NCI-H2029 (cell line): Measurements from ENCODE around the gene KRT13.

ENCODE experiments used
- DNase-seq: peaks from one replicate; lab custom pipeline; 2025; lab: John Stamatoyannopoulos, UW

The KRT13 gene

DNA sequence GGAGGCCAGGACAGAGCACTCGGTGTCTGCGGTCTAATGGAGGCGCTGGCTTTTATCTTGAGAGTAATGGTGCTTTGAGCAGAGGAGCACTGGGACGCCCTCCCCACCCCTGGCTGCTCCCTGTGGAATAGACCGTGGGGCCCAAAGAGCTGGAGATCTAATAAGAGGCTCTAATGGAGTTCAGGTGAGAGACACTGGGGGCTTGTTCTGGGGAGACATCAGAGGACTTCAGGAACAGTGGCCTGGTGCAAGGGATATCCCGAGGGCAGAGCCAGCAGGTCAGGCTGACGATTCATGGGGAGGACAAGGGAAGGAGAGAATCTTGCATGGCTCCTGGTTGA, 32.2 kb upstream of the KRT13 start:
- no peak for DNase-seq

DNA sequence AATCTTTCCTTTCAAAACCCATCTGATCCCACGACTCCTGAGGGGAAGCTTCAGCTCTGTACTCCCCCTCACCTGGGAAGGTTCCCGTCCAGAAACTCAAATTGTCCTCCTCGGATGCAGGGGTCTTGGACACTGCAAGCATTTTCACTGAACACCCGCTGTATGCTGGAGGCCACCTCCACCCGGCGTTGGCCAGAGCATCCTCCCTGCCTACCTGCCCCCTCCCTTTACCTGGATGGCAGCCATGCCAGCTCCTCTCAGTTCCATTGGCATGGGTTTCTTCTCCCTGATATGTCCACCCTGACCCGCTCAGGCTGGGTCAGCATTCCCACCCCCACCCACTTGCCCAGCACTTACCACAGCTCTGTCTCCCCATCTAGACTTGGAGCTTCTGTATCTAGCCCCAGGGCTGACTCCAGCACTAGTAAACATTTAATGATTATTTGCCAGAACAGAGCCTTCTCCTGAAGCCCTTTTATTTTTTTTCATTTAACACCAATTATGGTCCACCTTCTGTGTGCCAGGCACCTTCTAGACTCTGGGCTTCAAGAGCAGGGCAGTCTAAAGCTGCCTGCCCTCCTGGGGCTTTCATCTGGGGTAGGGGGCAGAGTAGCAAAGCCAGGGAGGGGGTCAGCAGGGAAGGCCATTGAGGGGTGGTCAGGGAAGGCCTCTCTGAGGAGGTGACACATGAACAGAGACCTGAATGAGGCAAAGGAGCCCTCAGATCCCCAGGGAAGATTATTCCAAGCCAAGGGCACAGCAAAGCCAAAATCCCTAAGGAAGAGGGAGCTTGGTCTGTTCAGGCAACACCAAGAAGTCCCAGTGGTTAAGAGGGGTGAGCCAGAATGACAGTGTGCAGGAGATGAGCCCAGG, 31.6 kb upstream of the KRT13 start:
- DNase-seq = no peak

DNA sequence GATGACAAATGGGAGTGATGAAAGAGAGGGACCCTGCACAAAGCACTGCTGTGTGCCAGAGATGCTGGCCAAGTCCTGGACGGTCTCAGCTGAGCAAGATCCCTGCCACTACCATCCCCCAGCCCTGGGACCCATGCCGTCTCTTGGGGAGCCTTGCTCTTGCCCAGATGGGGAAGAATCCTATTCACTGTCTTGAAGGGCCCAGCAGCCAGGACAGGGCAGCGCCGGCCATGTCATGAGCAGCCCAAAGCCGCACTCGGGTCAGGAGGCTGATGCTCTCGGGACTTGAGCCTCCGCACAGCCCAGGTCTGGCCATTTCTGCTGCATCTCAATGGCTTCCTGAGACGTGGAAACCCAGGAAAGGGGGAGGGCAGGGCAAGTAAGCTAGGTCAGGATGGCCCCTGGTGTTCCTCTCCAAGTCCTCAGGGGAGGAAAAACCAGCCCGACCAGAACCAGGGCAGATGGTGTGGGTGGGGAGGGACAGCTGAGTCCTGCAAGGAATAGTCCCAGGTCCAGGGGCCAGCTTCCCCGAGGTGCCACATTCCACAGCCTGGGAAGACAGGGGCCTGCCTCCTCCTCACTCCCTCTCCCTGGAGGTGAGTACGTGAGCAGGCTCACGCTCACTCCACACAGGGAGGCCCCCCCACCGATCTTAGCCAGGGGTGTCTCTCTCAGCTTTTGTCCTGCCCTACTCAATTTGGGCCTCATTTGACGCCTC, 30.5 kb upstream of the KRT13 start:
- no peak for DNase-seq

DNA sequence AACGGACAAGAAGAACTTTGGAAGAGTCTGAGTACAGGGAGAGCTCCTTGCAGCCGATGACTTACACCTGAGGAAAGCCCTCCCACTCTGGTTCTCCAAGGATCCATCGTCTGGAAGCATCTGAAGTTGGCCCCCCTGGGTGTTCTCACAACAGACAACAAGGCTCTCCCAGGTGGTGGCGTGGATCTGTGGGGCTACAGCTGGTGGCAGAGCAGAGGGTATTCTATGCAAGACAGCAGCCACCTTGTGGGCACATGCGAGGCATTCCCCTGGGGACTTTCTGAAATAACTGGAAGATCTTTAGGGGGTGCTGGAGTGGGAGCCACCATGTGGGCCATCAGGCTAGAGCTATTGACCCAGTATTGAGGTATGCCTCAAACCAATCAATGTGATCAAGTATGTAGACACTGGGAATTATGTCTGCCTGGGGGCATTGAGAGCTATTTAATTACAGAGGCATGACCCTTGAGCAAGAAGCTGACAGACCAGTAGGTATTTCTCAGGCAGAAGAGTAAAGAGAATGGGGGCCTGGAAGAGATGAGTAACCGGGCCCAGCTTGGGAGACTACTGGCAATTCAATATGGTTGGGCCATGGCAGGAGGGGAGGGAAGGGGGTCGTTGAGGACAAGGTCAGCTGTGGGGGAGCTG, 29.6 kb upstream of the KRT13 start:
- no peak for DNase-seq

DNA sequence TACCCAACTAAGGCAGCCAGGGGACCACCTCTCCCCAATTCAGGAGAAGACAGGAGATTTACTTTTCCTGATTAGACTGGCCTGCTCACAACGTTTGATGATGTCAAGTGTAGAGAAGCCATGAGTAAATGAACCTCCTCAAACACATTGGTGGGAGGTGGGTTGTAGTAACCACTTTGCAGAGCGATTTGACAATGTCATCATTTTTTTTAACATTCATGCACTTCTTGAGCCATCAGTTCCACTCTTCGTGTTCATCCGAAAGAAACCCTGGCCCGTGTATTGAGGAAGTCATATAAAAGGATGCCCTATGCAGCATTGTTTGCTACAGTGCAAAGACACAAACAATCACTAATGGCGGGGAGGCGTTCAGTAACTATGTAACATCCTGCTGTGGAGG, 28.2 kb upstream of the KRT13 start:
- no peak for DNase-seq

DNA sequence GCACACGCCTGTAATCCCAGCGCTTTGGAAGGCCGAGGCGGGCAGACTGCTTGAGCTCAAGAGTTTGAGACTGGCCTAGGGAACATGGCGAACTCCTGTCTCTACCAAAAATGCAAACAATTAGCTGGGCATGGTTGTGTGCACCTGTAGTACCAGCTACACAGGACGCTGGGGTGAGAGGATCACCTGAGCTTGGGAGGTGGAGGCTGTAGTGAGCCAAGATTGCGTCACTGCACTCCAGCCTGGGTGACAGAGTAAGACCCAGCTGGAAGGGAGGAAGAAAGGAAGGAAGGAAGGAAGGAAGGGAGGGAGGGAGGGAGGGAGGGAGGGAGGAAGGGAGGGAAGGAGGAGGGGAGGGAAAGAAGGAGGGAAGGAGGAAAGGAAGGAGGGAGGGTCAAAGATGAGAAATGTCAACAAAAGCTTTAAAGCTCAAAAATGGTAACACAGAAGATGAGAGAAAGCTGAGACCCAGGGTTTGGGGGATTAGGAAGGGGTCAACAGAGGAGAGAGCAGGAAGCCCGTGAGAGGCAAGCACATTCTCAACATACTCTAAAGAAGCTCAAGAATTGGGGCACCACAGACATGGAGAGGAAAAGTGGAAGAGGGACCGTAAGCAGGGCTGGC, 27.6 kb upstream of the KRT13 start:
- DNase-seq = no peak

DNA sequence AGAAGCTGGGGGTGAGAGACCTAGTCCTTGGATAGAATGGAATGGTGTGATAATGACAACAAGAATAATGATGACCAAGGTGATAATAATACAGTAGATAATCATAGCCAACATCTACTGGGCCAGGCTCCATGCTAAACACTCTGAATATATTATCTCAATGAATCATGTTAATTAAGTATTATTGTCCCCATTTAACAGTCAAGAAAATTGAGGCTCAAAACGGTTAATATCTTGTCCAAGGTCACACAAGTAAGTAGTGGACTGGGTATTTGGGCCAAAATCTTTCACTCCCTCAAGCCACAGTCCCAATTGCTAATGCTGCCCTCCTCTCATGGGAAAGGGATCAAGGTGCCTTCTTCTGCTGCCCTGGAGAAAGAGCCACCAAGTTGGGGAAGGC, 26.6 kb upstream of the KRT13 start:
- no peak for DNase-seq

DNA sequence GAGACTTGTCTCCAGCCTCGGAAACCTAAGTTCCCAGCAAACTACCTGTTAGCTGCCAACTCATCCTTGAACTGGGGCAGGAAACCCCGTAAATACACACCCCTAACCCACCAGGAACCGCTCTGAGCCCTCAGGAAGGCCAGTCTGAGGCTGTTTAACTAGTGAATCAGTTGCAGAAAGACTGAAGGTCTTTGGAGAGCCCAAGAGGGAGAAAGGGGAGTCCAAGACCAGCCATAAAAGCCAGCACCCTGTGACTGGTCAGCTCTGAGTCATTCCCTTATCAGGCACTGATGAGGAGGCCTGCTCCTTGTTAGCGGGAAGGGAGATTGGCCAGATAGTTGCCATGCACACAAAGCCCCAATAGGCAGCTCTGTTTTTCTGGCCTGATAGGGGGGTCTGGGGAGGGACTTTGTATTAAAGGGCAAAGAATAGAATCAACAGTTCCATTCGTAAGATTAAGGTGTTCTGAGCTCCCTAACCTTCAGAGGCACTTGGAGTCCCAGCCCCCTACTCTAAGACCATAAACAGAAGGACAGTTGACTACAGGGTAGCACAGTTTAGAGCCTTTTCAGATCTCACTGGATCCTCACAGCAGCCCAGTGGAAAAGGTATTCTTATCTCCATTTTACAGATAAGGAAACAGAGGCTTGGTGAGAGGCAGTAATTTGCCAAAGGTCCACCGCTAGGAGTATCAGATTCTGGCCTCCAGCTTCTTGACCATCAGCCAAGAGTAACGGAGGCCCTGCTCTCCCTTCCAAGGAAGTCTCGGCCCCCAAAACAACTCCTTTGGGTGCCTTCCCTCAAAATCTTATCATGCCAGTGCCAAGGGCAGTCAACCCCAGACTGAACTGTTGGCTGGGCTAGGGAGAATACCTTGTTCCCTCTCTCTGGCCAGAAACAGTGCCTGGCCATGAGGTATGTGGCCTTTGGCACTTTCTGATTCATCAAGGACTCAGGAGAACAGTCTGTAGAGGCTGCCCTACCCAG, 24.9 kb upstream of the KRT13 start:
- no peak for DNase-seq

DNA sequence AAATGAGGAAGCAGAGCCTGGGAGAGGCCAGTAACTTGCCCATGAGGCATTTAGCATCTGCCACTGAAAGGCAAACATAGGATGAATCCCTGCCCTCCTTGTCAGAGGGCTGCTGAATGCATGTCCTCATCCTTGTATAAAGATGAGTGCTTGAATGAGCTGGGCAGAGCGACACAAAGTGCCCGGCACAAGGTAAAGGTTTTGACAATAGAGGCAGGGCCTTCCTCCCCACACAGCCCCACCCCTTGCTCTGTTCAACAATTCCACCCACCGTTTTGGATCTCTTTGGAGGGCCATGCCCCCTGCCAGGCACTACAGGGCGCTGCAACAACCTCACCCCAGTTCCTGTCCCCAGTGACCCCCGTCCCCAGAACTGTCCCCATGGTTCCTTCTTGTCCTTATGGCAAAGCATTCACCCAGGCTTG, 24.1 kb upstream of the KRT13 start:
- peak; percentile 45 for DNase-seq

DNA sequence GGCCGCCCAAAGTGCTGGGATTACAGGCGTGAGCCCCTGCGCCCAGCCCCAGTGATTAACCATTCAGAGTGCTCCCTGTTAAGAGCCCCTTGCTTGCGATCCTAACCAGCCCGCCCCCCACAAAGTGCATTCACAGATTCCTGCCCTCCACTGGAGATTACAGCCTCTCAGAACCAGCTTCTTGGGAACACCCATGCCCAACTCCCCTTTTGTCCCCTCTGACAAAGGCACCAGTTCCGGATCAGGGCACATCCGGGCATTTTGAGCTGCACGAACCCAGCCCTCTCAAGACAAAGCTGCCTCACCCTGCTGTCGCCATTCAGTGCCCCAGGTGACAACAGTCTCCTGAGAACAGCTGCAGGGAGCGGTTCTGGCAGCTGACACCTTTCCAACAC, 23.5 kb upstream of the KRT13 start:
- peak; percentile 51 for DNase-seq

DNA sequence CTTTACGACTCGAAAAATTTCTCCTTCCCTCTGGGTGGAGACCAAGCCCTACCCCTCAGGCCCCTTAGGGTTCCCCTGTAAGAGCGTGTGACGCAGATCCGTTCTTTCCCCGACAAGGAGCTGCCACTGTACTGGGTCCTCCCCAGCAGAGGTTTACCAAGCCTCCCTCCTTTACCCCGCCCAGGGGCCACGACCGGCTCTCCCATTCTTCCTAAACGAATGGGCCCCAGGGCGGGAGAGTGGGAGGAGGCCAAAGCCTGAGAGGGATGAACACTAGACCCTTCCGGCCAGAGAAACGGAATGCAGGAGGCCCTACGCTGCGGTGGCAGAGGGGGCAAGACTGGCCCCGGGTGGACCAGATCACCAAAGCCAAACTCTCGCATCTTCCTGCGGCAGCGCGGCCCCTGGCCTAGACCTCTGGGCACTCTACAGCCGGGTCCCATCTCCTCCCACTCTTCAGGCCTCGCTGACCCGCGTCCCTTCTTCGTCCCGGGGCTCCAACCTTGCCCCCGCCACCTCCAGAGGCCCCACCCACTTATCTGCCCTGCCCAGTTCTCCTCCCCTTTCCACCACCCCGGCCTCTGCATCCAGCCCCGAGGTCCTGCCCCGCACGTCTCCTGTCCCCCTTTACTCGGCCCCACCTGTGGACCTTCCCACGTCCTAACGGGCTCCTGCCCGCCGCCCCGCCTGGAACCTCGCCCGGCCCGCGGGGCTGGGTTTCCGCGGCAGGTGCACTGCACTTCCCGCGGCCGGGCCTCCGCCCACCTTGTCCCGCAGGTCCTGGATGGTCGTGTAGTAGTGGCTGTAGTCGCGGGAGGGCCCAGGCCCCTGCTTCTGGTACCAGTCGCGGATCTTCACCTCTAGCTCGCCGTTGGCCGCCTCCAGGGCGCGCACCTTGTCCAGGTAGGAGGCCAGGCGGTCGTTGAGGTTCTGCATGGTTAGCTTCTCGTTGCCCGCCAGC, 21.9 kb upstream of the KRT13 start:
- no peak for DNase-seq

DNA sequence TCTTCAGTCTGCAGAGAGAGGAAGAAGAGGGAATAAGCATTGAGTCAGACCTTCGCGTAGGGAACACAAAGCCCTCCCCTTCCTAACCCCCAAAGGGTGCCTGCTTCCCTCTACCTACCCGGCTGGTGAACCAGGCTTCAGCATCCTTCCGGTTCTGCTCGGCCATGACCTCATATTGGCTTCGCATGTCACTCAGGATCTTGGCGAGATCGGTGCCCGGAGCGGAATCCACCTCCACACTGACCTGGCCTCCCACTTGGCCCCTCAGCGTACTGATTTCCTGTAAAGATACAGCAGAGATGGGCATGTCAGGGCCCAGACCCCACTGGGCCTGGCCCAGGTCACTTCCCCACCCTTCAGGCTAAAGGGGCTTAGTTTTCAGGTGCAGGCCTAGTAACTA, 18.8 kb upstream of the KRT13 start:
- DNase-seq = no peak

DNA sequence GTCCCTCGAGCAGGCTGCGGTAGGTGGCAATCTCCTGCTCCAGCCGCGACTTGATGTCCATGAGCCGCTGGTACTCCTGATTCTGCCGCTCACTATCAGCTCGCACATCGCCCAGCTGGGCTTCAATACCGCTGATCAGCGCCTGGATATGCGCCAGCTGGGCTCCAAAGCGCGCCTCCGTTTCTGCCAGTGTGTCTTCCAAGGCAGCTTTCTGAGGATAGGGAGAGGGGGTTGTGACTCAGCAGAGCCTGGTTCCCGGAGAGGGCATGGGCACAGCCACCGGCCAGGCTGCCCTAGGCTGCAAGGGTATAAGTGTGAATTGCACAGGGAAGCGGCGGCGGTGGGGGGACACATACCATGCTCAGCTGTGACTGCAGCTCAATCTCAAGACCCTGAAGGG, 18.4 kb upstream of the KRT13 start:
- DNase-seq = no peak

DNA sequence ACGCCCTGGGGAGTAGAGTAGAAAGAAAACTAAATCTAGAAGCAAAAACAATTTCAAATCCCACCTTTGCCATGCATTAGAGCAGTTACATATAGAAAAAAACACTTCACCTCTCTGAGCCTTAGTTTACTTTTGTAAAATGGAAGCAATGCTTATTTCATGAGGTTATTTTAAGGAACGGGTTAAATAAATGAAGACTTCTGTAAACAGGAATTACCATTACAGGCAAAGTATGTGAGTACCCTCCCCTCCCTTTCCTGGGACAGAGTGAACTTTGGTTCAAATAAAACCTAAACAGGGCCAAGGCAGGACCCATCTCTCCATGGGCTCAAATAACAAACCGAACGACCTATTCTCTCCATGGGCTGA, 17.8 kb upstream of the KRT13 start:
- DNase-seq = no peak

DNA sequence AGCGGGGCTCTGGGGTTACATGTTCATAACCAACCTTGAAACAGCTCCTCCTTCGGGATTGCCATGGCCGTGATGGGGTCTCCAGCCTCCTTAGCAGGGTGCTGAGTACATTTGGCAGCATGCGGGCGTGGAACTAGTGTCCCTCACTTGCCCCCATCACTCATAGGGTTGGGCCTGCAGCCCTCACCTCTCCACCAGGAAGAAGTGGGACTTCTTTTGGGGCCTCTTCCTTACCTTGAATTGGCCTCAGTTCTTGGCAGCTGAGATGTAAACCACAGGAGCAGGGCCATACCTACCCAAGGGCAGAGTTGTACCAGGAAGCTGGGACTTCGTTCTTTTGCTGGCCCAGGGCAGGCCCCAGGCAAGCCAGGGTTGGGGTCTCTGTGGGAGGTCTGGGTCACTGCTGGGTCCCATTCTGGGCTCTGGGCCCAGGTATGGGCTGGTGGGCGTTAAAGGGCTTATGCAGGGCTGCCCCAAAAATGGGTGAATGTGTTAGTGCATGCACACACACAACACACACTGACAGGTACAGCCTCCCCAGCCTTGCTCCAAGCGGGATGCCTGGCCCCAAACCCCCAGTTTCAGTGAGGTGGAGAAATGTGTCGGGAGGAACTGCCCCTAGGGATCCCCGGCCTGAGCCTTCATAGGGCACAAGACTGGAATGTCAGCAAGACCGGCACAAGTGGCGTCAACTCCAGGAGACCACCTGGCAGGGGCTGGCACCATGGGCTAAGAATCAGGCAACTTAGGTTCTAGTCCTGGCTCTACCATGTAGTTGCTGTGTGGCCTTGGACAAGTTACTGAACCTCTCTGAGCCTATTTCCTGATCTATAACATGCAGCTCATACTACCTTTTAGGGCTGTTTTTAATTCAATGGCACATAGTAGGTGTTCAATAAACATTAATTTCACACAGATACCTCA, 17.2 kb upstream of the KRT13 start:
- DNase-seq = no peak

DNA sequence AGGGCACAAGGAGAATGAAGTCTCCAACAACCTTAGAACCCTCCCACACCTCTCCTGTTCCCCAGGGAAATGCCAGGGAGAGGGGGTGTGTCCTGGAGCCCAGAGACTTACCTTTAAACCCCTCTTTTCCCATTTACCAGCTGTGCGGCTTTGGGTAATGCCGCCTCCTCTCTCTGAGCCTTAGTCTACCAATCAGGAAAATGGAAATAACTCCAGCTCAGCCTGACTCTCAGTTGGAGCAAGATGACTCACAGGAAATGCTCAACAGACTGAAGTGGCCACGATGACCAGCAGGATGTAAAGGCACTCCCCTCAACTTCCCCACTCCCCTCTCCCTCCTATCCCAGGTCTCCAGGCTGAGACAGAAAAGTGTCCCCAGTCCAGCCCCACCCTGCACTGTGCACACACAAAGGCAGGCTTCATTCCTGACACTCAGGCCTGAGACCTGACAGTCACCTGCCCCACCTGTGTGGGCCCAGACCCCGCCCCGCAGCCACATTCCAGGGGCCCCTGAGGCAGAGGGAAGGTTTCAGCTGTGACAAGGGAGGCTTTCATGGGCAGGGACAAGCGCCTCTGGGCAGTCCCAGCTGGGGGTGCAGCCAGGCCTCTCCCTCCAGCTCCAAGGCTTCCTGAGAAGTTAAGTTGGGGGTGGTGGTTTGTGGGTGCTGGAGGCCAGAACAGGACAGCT, 16.3 kb upstream of the KRT13 start:
- peak; percentile 27 for DNase-seq

DNA sequence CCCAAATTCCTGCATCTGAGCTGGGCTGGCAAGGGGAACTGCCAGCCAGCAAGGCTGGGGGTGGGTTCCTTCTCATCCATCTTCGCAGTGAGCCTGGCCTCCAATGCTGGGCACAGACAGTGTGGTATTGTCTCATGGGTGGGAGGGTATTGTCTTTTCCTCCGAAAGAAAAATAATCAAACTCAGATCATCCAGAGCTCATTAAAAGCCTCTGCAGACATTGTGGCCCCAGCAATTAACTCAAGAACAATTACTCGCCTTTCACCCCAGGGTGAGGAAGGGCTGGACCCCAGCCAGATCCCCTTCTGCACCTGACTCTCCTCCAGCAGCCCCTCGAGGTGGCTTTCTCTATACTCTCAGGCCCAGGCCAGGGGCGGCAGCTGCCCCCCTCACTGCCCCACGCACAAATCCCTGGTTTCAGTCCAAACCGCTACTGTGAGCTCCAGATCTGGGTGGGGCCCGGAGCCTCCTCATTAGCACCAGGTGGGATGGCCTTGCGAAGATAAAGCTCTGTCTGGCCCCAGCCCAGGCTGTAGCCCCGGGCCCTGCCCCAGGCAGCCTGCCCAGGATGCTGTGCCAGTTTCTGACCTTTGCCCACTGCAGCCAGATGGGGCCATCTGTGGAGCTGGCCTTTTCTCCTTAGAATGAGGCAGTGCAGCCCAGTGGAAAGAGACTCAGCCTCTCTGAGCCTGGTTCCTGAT, 15.6 kb upstream of the KRT13 start:
- peak; percentile 55 for DNase-seq
